Hematopoietic multipotent progenitor cell treated with erythropoietin and hydrocortisone succinate and interleukin-3 and kit ligand, for 15 days (in vitro differentiated cells): ENCODE results near the gene LGALSL.

Experiments
- DNase-seq: peaks from one replicate; pipeline ENCODE4 v3.0.0-alpha.2; 2015; ENCODE audit warnings: low spot score

The LGALSL gene

DNA sequence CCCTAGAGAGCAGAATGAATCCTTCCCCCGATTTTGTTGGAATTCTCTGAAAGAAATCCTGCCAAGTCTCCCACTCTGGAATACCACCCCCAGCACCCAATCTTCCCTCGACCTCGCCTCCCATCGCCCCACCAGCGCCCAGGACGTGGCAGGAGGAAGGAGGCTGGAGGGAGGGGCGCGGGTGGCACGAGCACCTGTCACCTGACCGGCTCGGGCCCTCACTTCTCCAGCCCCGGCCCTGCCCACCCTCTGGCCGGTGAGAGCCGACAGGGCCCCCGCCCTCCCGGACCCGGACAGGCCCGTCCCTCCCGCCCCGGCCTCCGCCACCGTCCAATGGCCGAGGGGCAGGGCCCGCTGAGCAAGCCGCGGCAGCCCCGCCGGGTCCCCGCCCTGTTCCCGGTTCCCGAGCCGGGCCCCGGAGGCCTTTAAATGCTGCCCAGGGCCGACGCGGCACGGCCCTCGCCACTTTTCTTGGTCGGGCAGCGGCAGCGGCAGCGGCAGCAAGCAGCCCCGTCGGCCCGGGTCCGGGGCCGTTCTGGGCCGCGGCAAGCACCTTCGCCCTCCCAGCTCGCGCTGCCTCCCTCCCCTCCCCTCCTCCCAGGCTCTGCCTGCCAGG, at the start of gene LGALSL:
LGALSL (plus strand) TSS at position 393 of the 616 bp plus-strand sequence. CDS start 384 bp downstream, outside the sequence.
- no peak for DNase-seq

GRCh38 chr2:64404743-64405142, 49.2 kb upstream of the LGALSL start:
- DNase-seq, result no peak

DNA sequence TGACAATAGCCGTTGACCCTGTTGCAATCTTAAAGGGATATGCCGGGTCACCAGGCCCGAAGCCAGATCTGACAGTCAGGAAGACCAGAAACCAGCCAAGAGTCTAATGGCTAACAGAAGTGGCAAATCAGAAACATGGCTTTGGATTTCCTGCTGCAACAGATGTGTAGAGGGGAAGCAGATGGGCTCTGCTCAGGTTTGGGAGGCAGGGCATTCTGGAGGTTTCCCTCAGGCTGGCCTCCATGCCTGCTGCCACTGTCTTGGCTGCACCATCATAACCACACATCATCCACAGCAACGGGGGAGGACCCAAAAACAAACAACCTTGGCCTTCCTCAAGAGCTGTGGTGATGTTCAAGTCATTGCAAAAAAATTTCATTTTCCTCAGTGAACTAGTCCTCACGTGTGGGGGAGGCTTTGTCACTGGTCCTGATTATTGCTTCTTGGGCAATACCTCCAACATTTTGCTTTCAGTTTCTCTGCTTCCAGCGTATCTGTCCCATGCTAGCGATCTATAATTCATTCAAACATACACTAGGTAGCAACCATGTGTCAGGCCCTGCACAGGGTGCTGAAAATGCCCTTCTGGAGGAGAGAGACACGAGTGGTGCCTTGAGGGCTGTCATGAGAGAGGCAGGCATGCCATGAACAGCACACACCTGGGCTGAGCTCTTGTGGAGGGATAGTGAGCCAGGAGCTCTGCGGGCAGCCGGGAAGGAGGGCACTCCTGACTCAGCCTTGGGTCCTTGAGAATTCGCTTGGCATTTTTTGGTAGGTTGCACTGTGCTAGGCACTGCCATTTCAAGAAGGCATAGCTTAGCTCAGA, 48.2 kb upstream of the LGALSL start:
- DNase-seq, result no peak

DNA sequence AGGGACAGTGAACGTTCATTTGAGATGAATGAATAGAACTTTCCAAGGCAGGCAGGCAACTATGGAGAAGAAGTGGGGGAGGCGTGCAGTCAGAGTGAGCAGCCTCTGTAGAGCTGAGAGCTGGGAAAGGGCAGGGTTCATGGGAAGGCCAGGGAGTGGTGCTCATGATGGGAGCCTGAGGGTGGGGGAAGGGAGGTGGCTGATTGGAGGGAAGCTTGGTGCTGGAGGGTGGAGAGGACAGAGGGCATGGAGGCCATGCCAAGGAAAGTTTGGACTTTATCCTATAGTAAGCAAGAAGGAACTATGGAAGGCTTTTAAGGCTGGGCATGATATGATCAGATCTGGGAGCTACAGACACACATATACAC, 47.6 kb upstream of the LGALSL start:
- no peak for DNase-seq

DNA sequence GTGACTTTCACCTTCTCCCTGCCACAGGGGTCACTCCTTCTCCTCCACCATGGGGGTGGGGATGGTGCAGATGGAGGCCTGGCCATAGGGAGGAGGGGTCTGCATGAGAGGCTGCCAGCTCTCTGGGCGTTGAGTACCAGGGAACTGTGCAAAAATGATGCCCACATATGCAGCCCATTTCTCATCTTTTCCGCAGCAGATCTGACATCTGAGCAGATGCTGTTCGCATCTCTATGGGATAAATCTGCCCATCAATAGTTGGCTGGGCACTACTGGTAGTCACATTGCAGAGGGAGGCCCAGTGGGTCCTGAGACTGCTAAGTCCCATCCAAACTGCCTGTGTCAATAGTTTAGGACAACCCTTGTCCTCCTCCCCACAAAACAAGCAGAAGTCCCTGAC, 45.9 kb upstream of the LGALSL start:
- DNase-seq, result no peak

DNA sequence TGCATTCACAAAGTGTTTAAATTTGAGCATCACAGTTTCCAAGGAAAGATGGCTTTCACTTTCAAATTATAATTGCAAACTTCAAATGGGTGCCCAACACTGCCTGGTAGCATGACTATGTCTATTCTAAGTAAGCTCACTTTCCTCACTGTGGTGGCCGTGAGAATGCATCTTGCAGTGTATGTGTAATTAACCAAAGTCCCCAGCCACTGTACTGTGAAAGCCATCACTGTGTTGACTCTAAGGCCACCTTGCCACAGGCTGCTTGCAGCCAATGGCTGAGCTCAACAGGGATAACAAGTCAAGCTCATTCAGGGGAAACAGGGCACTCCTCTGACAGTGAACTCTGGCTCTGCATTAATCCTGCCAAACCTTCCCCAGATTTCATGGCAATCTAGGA, 43.3 kb upstream of the LGALSL start:
- no peak for DNase-seq

DNA sequence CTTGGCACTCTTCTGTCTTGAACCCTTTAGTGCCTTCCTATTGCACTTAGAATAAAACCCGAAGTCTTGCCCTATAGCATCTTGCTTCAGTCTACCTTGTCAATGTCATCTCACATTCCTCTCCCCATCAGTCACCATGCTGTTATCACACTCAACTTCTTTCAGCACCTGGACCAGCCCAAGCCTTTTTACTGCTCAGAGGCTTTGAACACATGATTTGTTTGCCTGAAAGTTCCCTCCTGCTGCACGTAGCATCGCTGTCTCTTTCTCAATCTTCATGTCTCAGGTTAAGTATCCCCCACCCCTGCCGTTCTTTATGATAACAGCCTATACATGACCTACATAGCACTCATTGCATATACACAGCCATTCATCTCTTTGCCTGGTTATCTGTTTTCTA, 41.3 kb upstream of the LGALSL start:
- DNase-seq, result no peak

DNA sequence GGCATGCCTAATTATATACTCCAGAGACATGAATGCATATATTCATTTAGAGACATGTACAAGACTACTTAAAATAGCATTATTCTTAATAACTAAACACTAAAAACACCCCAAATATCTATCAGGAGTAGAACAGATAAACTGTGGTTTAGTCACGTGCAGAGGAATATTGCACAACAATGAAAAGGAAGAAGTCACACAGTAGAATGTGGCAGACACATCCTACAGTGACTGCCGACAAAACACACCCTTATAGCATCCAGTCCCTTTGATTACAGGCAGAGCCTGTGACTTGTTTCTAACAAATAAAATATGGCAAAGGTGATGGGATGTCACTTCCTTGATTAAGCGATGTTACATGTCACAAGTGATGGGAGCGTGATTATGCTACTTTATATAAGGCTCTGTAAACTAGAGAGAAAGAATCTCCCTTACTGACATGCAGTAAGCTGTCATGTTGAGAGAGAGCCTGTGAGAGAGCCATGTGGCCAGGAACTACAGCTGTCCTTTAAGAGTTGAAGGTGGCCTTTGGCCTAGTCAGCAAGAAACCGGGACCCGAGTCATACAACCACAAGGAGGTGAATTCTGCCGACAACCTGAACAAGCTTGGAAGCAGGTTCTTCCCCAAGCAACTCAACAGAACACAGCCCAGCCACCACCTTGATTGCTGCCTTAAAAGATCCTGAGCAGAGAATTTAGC, 39.1 kb upstream of the LGALSL start:
- DNase-seq, result no peak

- no peak for DNase-seq
These were observed 36.3 kb upstream of the LGALSL start for GRCh38 chr2:64417624-64418023.

DNA sequence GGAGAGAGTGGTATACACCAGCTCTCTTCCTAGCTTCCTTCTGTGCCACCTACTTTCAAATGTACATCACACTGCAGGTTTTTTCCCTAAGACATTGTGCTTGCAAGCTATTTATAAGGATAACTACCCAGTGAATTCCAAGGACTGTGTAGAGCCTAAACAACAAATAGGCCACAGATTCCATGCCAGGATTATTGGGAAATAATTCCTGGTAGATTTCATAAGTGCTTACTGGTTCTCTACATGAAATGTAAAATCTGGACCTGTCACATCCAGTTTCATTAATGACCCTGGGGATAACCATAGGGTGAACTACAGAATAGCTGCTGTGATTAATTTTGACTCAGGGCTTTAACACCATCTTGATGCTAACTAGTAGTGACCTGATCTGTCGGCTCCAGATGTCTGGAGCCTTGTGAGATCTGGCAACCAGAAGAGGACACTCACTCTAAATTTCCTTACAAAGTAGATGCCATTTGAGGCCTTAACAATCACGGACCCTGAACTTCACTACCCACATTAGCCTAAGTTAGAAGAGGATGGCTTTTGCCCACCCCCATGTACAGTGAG, 34.3 kb upstream of the LGALSL start:
- no peak for DNase-seq

DNA sequence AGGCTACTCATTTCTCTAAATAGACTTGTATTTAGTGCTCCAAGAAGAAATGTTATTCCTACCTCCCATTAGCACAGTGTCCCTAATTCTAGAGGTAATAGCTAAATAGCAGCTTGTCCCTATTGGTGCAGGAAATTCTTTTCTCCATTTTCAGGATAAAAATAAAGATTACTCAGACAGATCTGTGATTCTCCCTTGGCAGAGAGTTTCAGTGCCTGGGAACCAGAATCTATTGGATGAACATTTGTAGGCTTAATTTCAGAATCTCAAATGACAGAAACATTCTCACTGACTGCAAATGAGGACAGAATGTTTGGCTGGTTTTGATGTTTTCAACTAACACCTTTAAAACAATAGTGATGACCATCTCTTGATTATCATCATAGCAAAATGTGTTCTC, 33.3 kb upstream of the LGALSL start:
- DNase-seq, result no peak

GRCh38 chr2:64421201-64421600, 32.8 kb upstream of the LGALSL start:
- DNase-seq, result no peak

DNA sequence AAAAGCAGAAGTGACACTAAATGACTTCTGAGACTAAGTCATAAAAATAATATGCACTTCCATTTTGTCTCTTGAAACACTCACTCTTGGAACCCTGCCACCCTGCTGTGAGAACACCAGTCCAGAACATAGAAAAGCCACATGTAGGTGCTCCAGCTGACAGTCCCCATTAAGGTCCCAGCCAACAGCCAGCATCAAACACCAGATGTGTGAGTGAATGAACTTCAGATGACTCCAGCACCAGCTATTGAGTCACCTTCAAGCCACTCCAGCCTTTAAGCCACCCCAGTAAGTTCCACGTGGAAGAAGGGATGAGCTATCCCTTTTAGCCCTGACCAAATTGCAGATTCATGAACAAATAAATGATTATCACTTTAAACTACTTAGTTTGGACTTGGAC, 31.5 kb upstream of the LGALSL start:
- no peak for DNase-seq

- no peak for DNase-seq
These were observed 30.7 kb upstream of the LGALSL start for GRCh38 chr2:64423303-64423702.

DNA sequence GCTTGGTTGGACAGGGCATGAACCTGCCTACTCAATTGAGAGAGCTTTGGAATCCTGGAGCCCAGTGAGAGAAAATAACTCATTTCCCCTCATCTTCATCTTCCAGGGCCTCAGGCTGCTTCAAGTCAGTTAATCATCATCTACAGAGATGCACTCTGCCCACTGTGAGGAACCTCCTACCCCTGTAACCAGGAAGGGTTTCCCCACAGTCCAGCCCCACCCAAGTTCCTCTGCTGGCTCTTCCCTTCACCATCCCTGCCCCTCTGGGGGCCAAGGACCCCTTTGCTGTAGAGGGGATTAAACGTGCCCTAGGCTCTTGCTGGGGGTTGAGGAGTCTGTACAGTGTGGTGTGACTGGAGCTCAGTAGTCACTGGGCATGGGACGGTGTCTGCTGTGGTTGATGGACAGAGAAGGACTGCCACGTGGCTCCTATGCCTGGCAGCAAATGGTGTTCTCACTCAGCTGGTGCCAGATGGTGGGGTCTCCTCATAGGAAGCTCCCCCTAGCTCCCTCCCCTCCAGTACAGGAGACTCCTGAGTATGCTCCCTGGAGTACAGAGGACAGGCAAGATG, 29.5 kb upstream of the LGALSL start:
- DNase-seq, result no peak

DNA sequence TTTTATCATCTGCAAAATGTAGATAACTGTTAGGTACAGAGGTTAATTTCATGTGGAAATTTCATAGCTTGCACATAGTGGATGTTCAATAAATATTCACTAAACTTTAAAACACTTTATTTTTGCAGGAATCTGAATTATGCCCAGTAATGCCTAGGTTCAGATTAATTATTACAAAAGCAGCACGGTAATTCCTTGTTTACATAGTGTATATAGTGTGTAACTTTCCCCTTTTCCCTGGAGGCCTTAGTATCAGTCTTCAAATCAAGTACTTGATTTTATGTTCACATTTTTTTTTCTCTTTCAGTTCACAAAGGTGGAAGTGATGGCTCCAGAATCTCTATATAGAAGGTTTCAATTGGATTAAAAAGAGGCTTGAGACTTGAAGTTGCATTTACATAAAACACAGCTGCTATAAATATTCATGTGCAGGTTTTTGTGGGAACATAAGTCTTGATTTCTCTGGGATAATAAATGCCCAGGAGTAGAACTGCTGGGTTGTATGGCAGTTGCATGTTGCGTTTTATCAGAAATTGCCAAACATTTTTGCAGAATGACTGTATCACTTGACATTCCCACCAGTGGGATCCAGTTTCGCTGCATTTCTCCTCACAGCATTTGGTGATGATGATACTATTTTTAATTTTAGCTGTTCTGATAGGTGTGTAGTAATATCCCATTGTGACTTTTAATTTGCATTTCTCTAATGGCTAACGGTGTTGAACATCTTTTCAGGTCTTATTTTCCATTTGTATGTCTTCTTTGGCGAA, 27.6 kb upstream of the LGALSL start:
- DNase-seq, result no peak

DNA sequence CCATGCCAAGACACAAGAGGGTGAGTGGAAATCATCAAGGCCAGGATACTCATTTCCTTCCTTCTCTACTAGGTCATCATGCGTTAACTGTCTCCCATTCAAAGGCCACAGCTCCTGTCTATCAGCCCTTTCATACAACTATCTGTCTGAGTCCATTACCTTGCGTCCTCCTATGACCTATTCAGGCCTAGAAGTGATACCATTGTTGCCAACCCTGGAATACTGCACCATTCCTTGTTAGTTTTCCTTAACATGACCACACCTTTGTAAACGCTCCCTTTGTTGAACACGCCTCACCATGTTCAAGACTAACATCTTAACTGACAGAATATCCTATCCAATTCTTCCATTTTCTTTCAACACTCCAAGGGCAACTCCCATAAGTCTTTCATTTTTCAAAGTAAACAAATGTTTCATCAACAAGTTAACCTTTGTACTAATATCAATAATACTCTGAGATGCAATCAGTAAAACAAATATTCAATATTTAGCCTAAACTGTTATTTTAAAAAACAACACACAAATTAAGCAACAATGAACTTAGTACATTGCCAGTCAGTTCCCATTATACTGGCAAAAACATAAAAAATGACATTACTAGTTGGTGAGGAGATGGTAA, 19.8 kb upstream of the LGALSL start:
- DNase-seq, result no peak

DNA sequence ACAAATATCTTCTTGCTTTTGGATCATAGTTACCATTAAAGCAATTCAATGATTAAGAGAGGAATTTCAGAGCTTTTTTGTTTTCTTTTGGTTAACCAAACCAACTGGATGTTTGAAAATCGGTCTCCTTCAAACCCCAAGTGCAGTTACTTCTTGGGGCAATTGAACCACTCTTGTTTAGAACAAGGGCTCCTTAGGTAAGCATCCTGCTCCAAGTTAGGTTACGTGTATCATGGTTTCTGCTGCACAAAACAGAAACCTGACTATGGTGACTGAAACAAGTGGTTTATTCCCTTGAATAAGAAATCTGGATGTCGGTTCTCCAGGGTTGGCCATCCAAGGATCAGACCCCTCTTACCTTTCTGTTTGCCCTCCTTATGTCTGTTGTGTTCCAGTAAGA, 16.1 kb upstream of the LGALSL start:
- DNase-seq, result no peak

DNA sequence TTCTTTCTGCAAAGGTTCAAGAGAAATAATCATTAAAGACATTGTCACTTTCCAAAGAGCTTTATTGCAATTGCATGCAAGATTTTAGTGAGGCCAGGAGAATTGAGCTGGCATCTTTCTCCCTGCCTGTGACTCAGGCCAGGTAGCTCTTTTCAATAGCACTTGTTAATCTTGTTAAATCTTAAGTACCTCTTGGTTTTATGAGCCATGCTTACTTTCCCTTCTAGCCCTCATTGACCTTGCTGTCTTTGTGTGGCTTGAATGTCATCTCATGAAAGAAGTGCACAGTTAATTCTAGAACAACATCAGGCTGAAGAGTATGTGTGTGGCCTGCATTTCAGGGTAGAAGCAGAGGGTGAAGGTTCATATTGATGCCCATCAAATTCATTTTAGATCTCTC, 14.8 kb upstream of the LGALSL start:
- no peak for DNase-seq

- no peak for DNase-seq
These were observed 13.1 kb upstream of the LGALSL start for GRCh38 chr2:64440843-64441242.

- DNase-seq, result no peak
These were observed 11.7 kb upstream of the LGALSL start for GRCh38 chr2:64442277-64442676.
